GM04503 (cell line): Measurements from ENCODE around the gene IL36G.

Experiments used
- DNase-seq: peaks from one replicate; pipeline ENCODE4 v3.0.0-alpha.2; 2012; ENCODE audit warnings: low read depth

IL36G gene

DNA sequence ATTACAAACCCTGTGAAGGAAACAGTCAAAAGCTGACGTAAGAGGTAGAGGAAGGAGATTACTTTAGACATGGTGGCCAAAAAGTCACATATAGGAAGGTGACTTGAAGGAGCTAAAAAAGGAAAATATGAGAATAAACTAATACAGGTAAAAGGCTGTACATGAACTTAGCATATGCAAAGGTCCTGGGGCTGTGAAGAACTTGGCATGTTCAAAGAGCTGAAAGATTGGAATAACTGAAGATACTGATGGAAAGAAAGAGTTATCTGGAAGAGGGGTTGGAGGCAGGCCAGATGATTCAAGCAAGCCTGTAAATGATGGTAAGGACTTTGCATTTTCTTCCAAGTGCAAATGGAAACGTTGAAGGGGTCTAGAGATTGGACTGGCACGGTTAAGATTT is 40.7 kb downstream of the IL36G start:
- DNase-seq = no peak

DNA sequence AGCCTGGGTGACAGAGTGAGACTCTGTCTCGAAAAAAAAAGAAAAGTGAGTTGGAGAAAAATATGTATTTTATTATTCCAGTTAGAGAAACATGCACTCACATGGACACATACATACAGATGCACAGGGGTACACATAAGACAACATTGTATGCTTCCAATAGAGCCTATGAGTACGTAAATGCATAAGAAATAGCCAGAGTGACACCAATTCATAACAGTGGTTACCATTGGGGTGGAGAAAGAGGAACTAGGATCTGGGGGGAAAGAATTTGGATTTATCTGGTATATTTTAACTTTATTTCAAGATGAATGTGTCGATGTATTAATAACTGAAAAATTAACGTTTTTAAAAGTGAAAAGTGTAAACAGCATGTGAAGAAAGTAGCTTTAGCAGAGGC is 43.5 kb downstream of the IL36G start:
- no peak for DNase-seq

DNA sequence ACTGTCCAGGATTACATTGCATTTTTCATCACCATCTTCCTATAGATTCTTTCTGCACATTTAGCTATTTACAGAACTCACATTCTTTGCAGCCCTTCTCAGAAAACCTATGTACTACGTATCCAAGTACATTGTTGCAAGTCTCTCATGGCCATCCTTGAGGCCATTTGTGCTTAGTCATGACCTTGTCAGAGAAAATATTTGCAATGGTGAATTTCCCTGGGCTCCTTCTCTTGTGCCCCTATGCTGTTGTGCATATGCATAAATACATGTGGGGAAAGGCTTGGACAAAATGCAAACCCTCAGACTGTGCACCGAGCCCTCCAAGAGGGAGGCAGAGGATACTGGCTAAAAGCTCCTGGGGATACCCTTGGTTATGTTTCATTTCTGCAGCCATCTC is 47.0 kb downstream of the IL36G start:
- no peak for DNase-seq

DNA sequence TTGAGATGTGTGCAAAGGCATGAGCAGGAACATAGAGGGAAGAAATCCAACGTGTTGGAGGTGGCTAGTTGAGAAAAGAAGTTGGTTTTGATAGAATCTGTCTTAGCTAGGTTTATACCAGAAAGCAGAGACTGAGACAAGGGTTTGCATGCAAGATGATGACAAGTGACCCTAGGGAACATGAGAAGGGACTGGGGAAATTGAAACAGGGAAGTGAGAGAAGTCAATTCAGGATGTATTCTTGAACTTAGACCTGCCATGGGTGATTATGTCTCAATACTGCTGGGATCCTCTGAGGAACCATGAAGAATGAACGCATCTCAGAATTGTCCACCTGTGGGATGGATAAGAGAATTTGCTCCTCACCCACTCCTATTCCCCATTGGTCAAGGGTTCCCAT is 47.9 kb downstream of the IL36G start:
- no peak for DNase-seq

DNA sequence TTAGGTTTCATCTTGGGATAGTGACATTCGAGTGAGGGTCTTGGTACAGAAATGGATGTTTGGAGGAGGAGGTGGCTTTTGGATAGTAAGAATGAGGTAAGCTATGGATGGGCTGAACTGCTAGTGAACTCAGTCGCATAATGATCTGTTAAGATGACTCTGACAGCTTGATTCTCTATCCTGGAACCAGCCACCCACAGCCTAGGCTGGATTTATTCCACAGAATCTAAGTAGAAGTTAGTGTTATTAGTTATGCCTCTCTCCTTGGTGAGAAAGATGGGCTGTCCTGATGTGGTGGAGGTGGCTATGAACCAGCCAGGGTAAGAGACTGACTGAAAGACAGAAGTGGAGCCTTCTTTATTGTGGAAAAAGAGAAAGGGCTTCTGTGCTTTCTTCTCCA is 49.9 kb downstream of the IL36G start:
- no peak for DNase-seq

DNA sequence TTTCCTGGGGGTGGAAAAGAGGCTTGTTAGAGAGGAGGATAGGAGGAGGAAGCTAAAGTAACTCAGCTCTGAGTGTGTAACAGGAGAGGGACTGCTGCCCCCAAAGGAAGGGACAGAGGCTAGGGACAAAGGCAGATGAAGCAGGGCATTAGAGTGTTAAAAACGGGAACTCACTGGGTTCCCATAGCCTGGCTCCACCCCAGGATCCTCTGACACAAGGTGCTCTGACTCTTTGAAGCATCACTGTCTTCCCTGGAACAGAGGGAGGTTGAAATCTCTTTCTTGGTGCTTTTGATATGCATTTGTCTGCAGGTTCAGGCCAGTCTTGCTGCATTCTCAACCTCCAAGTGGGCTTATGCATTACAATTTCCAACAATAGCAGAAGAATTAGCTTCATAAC is 50.3 kb downstream of the IL36G start:
- DNase-seq = no peak

DNA sequence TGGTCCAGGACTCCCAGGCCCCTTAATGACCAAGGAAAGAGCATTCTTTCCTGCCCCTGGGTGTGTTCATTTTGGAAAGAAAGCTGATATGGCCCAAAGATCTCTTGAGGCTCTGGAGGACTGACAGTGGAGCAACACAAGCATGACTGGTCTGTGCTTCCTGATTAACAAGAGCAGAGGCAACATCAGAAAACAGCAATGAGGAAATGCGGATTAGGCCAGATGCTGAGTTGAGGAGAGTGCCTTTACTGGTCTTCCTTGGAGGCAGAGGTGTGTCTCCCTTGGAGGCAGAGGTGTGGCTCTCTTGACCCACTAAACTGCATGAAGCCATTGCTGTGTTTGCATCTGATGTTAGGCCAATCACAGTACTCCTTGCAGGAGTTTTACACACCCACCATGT is 54.9 kb downstream of the IL36G start:
- no peak for DNase-seq

DNA sequence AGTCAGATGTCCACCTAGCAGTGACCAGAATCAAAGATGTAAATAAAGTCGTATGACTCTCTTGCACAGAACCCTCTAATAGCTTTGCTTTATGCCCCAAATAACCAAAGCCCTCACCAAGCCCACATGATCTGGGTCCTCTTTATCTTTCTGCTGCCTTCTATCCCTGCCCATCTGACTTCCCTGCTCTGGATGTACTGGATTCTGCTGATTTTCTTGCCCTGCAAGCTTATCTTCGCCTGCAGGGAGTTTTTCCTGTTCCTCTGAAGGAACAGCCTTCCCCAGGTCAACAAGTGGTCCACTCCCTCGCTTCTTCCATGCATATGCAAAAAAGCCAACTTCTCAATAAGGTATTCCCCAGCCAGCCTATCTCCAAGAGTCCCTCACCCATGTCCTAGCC is 56.2 kb downstream of the IL36G start:
- no peak for DNase-seq
